A549 (cell line): ENCODE results near the gene XK. TPM values are rescaled to one million over a fixed set of nuclear protein-coding genes. Genes with fewer than 3 reads are reported as not detected.
"Not testable (repeated sequence)": the region's sequence is repeated elsewhere in the genome, so short reads cannot be mapped to it uniquely, and the experiment has no call there.

Experiments used
- ATAC-seq, 2 experiments: fragments of 200-7000 bp in 1 of 2; fragments of >200 bp in 1 of 2; cut with Nextera tagmentation in 1 of 2; cut with Tn5 transposase in 1 of 2; 3 replicates each; pipeline versions ENCODE4 v1.8.0 to v1.9.1; 2018 to 2020; ENCODE audit warnings: mild to moderate bottlenecking in 1 of 2, moderate library complexity in 1 of 2
- CTCF ChIA-PET: fragments of 300-600 bp; sonication (Branson Sonifier 250); formaldehyde crosslinking; extraction: SDS; loops from one replicate; lab custom pipeline; 2021; ENCODE audit warnings: antibody characterized with exemption, inconsistent platforms; lab: Yijun Ruan, JAX
- POLR2A ChIA-PET: fragments of 350-600 bp; formaldehyde crosslinking; extraction: SDS; loops from one replicate; lab custom pipeline; 2021; ENCODE audit warnings: antibody characterized with exemption, inconsistent platforms; lab: Yijun Ruan, JAX
- DNase-seq, 2 experiments: peaks; one replicate each; pipeline versions ENCODE4 v3.0.0 to v3.0.0-alpha.2; 2011 to 2016; ENCODE audit warnings: low read depth in 1 of 2, low spot score in 1 of 2
- FAIRE-seq: peaks from 2 replicates; lab custom pipeline; 2011; peaks lifted over from hg19 to GRCh38; lab: Jason Lieb, UNC
- H3K27ac ChIP-seq, 2 experiments: fragments of >200 bp; sonication (Bioruptor Twin); formaldehyde crosslinking; 3 replicates each; pipeline ENCODE4 v1.5.1; 2016 to 2017
- H3K4me1 ChIP-seq: fragments of >200 bp; sonication (Bioruptor Twin); formaldehyde crosslinking; 3 replicates; pipeline ENCODE4 v1.6.1; 2016
- H3K4me2 ChIP-seq: fragments of >200 bp; sonication (Bioruptor Twin); formaldehyde crosslinking; 3 replicates; pipeline ENCODE4 v1.6.1; 2016
- H3K4me3 ChIP-seq: fragments of >200 bp; sonication (Bioruptor Twin); formaldehyde crosslinking; 3 replicates; pipeline ENCODE4 v1.5.1; 2016
- H3K9me3 ChIP-seq: fragments of >200 bp; sonication (Bioruptor Twin); formaldehyde crosslinking; 3 replicates; pipeline ENCODE4 v1.6.1; 2016
- ATOH8 ChIP-seq: fragments of 250-450 bp; sonication (Bioruptor Pico); IDR thresholded peaks from 2 replicates; pipeline ENCODE4 v1.5.0; 2020; ENCODE audit warnings: low read depth, mild to moderate bottlenecking, moderate library complexity
- CBX2 ChIP-seq: fragments of 200-600 bp; sonication (generic); IDR thresholded peaks from 2 replicates; pipeline ENCODE4 v1.6.1; 2016; ENCODE audit warnings: low read depth, mild to moderate bottlenecking, borderline replicate concordance
- CBX8 ChIP-seq: fragments of 200-600 bp; sonication (generic); IDR thresholded peaks from 2 replicates; pipeline ENCODE4 v1.6.1; 2016
- CHD2 ChIP-seq: fragments of 150-350 bp; IDR thresholded peaks from 2 replicates; pipeline ENCODE4 v1.6.1; 2014; ENCODE audit warnings: low read length; ENCODE audit not compliant: partially characterized antibody
- EHF ChIP-seq: fragments of 250-450 bp; sonication (Bioruptor Pico); IDR thresholded peaks from 2 replicates; pipeline ENCODE4 v1.5.0; 2020; ENCODE audit warnings: mild to moderate bottlenecking
- FOSB ChIP-seq: fragments of 250-450 bp; sonication (Bioruptor Pico); IDR thresholded peaks from 2 replicates; pipeline ENCODE4 v1.5.0; 2020; ENCODE audit warnings: mild to moderate bottlenecking, moderate library complexity
- FOSL2 ChIP-seq, 2 experiments: fragments of 450-650 bp in 1 of 2; fragments of >200 bp in 1 of 2; sonication (Bioruptor Twin) in 1 of 2; formaldehyde crosslinking; IDR thresholded peaks; 2 replicates each; pipeline versions ENCODE4 v1.5.0 to v1.6.1; 2016 to 2020; ENCODE audit warnings: mild to moderate bottlenecking in 1 of 2, moderate library complexity in 1 of 2
- FOXS1 ChIP-seq: fragments of 250-450 bp; sonication (Bioruptor Pico); IDR thresholded peaks from 2 replicates; pipeline ENCODE4 v1.5.0; 2020; ENCODE audit warnings: mild to moderate bottlenecking, moderate library complexity
- GATA3 ChIP-seq: IDR thresholded peaks from 2 replicates; pipeline ENCODE4 v1.6.1; 2012; ENCODE audit warnings: borderline replicate concordance
- HDAC2 ChIP-seq: fragments of 200-600 bp; sonication (generic); IDR thresholded peaks from 2 replicates; pipeline ENCODE4 v1.6.1; 2016
- HEYL ChIP-seq: fragments of 250-450 bp; sonication (Bioruptor Pico); IDR thresholded peaks from 2 replicates; pipeline ENCODE4 v1.8.0; 2021; ENCODE audit warnings: mild to moderate bottlenecking, moderate library complexity
- HOXA7 ChIP-seq: fragments of 250-450 bp; sonication (Bioruptor Pico); IDR thresholded peaks from 2 replicates; pipeline ENCODE4 v1.5.0; 2020; ENCODE audit warnings: mild to moderate bottlenecking, moderate library complexity
- HOXB13 ChIP-seq: fragments of 250-450 bp; sonication (Bioruptor Pico); IDR thresholded peaks from 2 replicates; pipeline ENCODE4 v1.5.0; 2020; ENCODE audit warnings: low read depth, mild to moderate bottlenecking, moderate library complexity
- HOXB5 ChIP-seq: fragments of 250-450 bp; sonication (Bioruptor Pico); IDR thresholded peaks from 2 replicates; pipeline ENCODE4 v1.5.0; 2020; ENCODE audit warnings: mild to moderate bottlenecking, moderate library complexity
- JUNB ChIP-seq: fragments of >200 bp; sonication (Bioruptor Twin); formaldehyde crosslinking; IDR thresholded peaks from 2 replicates; pipeline ENCODE4 v1.6.1; 2016
- KDM5A ChIP-seq: fragments of 200-600 bp; sonication (generic); IDR thresholded peaks from 2 replicates; pipeline ENCODE4 v1.6.1; 2016; ENCODE audit warnings: antibody characterized with exemption, mild to moderate bottlenecking
- NFE2L2 ChIP-seq: fragments of 150-350 bp; conservative IDR thresholded peaks from 2 replicates; pipeline ENCODE4 v1.6.1; 2014; ENCODE audit warnings: low read length
- NR3C1 ChIP-seq: fragments of >200 bp; sonication (Bioruptor Twin); formaldehyde crosslinking; IDR thresholded peaks from 3 replicates; pipeline ENCODE4 v1.6.1; 2017
- POLR2AphosphoS2 ChIP-seq: conservative IDR thresholded peaks from 2 replicates; pipeline ENCODE4 v1.6.1; 2012; ENCODE audit warnings: low read length, improper control_type of control experiment, inconsistent platforms
- REST ChIP-seq: fragments of 200-600 bp; sonication (generic); IDR thresholded peaks from 2 replicates; pipeline ENCODE4 v1.6.1; 2016; ENCODE audit warnings: antibody characterized with exemption, mild to moderate bottlenecking, moderate library complexity
- RFX5 ChIP-seq: fragments of 450-650 bp; IDR thresholded peaks from 2 replicates; pipeline ENCODE4 v1.7.1; 2014; ENCODE audit warnings: antibody characterized with exemption, mild to moderate bottlenecking, moderate library complexity
- SMC3 ChIP-seq: fragments of >200 bp; sonication (Bioruptor Twin); formaldehyde crosslinking; IDR thresholded peaks from 3 replicates; pipeline ENCODE4 v1.6.1; 2018; ENCODE audit warnings: inconsistent platforms
- ZSCAN20 ChIP-seq: fragments of 250-450 bp; sonication (Bioruptor Pico); IDR thresholded peaks from 2 replicates; pipeline ENCODE4 v1.8.0; 2022; ENCODE audit warnings: mild to moderate bottlenecking, moderate library complexity
- whole genome bisulfite sequencing: methylation state at CpG from one replicate; pipeline ENCODE4 v1.1.6; 2017; ENCODE audit errors: missing lambda C conversion rate; 5-methylcytosine and 5-hydroxymethylcytosine counted together
- polyA plus RNA-seq, 4 experiments: library from polyadenylated mRNA; depleted of rRNA in 3 of 4; stranded (reverse); fragments of >200 nt; fragmentation: RNase III in 1 of 4; extraction: RNeasy Plus Mini Kit Qiagen cat#74134 plus additional on column Dnase treatment in 1 of 4; gene quantifications; 2 replicates in 3 of 4; 3 replicates in 1 of 4; pipeline ENCODE4 v1.2.3, GENCODE V29; 2011 to 2017

The XK gene
- polyA plus RNA-seq, 2 of the 4 experiments (the other 2 are of a cell fraction): 0.34 to 1.2 TPM

- Histone ChIP-seq H3K4me1 (no peaks in the 10 kb centered on the region), H3K4me3 (no peak overlapping the region), H3K4me2 (no peak overlapping the region)
- DNase-seq (peak in 1 of 2 experiments; percentile 1), ATAC-seq (no peak), FAIRE-seq (no peak)
- POLR2A ChIA-PET: no interaction called here
- TF ChIP-seq JUNB: no peak
- TF ChIP-seq HDAC2: no peak
- TF ChIP-seq HEYL: no peak
- no peak for TF ChIP-seq NR3C1
- no peak for TF ChIP-seq EHF (CRISPR knock-in tag)
- no peak for TF ChIP-seq REST
- no peak for TF ChIP-seq CBX2
- no peak for TF ChIP-seq FOSL2 (IDR thresholded peaks at IDR 0.05)
- TF ChIP-seq FOSL2 (CRISPR knock-in tag; IDR thresholded peaks at IDR 0.05): no peak
- TF ChIP-seq CBX8: no peak
- no peak for TF ChIP-seq HOXB5 (CRISPR knock-in tag)
- TF ChIP-seq CHD2: no peak
- TF ChIP-seq HOXB13 (CRISPR knock-in tag): no peak
- no peak for TF ChIP-seq ZSCAN20 (CRISPR knock-in tag)
- no peak for TF ChIP-seq POLR2AphosphoS2
- TF ChIP-seq KDM5A: no peak
- TF ChIP-seq RFX5: no peak
- TF ChIP-seq GATA3: no peak
- TF ChIP-seq, all 56 proteins: peak for 0
- CTCF ChIA-PET: no interaction called here
- H3K27ac ChIP-seq: no peak overlapping the region
- no peaks in the 10 kb centered on the region for H3K9me3 ChIP-seq
These were observed 39.3 kb upstream of the XK start for GRCh38 chrX:37646254-37646653.

GRCh38 chrX:37650879-37651278, 34.7 kb upstream of the XK start:
- 84% methylated on average over 1 of the region's 2 CpGs for WGBS

GRCh38 chrX:37651921-37652452, 33.6 kb upstream of the XK start:
- POLR2A ChIA-PET: no interaction called here
- no peak for FAIRE-seq

More at GRCh38 chrX:37650879-37651278, 34.7 kb upstream of the XK start:
- H3K9me3 ChIP-seq, POLR2A ChIA-PET, H3K27ac ChIP-seq, ATAC-seq, H3K4me1 ChIP-seq, H3K4me3 ChIP-seq, FAIRE-seq, H3K4me2 ChIP-seq, CTCF ChIA-PET, DNase-seq: not testable (repeated sequence)

More at GRCh38 chrX:37651921-37652452, 33.6 kb upstream of the XK start:
- CTCF ChIA-PET: no interaction called here
- ATAC-seq (no peak), DNase-seq (no peak)
- WGBS: 38% methylated on average over 1 of the region's 1 CpG
- Histone ChIP-seq H3K27ac (no peak overlapping the region), H3K4me1 (no peaks in the 10 kb centered on the region), H3K4me2 (no peak overlapping the region), H3K4me3 (no peak overlapping the region), H3K9me3 (no peaks in the 10 kb centered on the region)
- no peak for TF ChIP-seq FOXS1
- TF ChIP-seq JUNB: no peak
- no peak for TF ChIP-seq HDAC2
- TF ChIP-seq ATOH8: no peak
- TF ChIP-seq NR3C1: no peak
- TF ChIP-seq HOXB5 (CRISPR knock-in tag): no peak
- no peak for TF ChIP-seq NFE2L2
- TF ChIP-seq FOSB (CRISPR knock-in tag): no peak
- no peak for TF ChIP-seq HOXA7 (CRISPR knock-in tag)
- no peak for TF ChIP-seq KDM5A
- TF ChIP-seq SMC3: no peak
